Stimulated activated CD8-positive, alpha-beta memory T cell treated with anti-CD3 and anti-CD28 coated beads, Interleukin-4, amount 100 ng/mL, for 48 hours (primary cell): ENCODE results near the gene PLA2G4B.
A peak's percentile ranks its signal among the peaks of the same experiment; 100 is the strongest.

Experiments
- DNase-seq: peaks from one replicate; pipeline ENCODE4 v3.0.0-alpha.2; 2020

Gene PLA2G4B

GRCh38 chr15:41827880-41828806 is 10.5 kb upstream of the PLA2G4B start, which contains the start of gene JMJD7:
TSS of gene JMJD7 (plus strand) at chr15:41828092. CDS start at chr15:41828125, 33 bp downstream.
- DNase-seq, result peak; percentile 99

DNA sequence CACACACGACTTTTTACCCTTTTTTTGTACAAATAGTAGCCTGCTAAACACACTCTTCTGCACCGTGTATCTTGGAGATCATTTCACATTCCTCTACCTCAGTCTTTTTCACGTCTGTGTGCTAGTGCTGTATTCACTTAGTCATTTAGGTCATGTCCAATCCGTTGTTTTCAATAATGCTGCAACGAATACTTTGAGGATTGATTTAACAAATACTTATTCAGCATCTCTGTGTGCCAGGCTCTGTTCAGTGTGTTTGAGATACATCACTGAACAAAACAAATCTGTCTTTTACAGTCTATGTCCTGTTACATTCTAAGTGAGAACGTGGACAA is 9.9 kb upstream of the PLA2G4B start:
- DNase-seq, result no peak

- DNase-seq, result no peak
Measured at GRCh38 chr15:41829959-41830646, 8.5 kb upstream of the PLA2G4B start.

GRCh38 chr15:41831291-41831690 is 7.4 kb upstream of the PLA2G4B start:
- DNase-seq, result peak; percentile 51

DNA sequence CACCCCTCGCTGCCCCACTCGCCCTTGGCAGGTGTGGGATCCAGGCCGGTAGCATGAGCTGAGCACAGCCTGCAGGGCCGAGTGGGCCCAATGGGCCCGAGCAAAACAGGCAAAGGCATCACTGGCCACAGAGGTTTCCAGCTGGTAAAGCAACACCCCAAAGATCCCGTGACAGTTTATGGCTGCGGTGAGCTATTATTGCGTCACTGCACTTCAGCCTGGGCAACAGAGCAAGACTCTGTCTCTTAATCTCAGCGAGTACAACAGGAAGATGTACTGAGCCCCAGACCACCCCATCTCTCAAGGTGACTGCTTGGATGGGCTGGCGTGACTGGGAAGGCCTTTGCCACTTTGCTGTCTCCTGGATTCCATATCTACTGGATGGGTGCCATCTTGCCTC is 6.4 kb upstream of the PLA2G4B start:
- no peak for DNase-seq

DNA sequence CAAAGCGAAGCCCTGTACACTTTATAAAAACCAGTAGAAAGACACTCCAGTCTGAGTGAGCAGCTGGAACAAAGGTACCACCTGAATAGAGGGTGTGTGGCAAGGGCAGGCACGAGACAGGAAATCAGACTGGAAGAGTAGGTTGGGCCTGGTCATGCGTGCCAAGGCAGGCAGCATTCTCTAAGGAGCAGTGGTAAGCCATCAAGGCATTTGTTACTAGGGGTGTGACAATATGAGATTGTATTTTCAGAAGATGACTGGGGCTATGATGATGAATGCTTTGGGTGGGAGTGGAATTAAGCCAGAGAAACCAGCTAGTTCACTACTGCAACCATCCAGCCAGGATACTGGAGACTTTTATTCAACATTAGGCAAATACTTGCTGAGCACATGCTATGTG is 5.8 kb upstream of the PLA2G4B start:
- DNase-seq, result no peak

GRCh38 chr15:41834096-41834495 is 4.6 kb upstream of the PLA2G4B start:
- DNase-seq, result no peak

DNA sequence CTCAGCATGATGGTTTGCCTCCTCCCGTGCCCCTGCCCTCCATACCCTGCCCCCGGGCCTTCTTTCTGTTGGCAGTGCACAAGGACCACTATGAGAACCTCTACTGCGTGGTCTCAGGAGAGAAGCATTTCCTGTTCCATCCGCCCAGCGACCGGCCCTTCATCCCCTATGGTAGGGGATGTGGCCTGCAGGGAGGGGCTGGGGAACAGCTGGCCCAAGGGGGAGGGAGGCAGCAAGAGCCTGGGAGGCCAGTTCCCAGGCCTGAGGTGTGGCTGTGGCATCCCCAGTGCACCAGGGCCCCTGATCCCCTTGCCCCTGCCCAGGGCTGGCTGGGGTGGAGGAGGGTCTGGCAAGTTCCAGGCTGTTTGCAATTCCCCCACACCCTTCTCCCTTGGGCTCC is 2.6 kb upstream of the PLA2G4B start:
- DNase-seq, result no peak

GRCh38 chr15:41836713-41837454 is 1.8 kb upstream of the PLA2G4B start:
- DNase-seq, result no peak

- no peak for DNase-seq
Measured at GRCh38 chr15:41839781-41840491, 1.3 kb downstream of the PLA2G4B start.

DNA sequence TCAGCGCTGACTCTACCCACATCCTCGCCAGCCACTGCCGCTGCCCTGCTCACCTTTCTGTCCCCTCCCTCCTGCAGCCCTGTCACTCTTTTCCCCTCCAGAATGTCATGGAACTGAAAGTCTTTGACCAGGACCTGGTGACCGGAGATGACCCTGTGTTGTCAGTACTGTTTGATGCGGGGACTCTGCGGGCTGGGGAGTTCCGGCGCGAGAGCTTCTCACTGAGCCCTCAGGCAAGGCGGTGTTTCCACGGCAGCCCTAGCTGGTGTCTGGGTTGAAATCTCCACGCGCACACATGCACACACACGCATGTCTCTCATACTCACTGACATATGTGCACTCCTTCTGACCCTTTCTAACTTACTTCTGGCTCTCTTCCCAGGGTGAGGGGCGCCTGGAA is 2.0 kb downstream of the PLA2G4B start:
- DNase-seq, result no peak

- no peak for DNase-seq
Measured at GRCh38 chr15:41841131-41841530, 2.5 kb downstream of the PLA2G4B start.

GRCh38 chr15:41842229-41842628 is 3.6 kb downstream of the PLA2G4B start:
- no peak for DNase-seq

- no peak for DNase-seq
Measured at GRCh38 chr15:41843571-41843970, 4.9 kb downstream of the PLA2G4B start.

GRCh38 chr15:41844814-41845213 is 6.2 kb downstream of the PLA2G4B start:
- DNase-seq, result no peak

- no peak for DNase-seq
Measured at GRCh38 chr15:41847206-41847605, 8.6 kb downstream of the PLA2G4B start.

DNA sequence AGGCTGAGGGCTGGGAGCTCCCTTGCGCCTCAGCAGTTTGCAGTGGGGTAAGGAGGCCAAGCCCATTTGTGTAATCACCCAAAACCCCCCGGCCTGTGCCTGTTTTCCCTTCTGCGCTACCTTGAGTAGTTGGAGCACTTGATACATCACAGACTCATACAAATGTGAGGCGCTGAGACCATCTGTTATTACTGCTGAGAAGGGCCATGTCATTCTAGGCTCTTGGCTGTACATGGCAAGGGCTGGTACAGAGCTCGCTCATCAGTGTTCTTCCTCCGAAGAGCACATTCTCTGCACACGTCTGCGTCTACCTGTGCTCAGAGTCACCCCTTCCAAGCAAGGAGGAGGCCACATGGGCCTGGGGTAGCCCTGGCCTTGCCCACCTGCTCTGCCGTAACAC is 9.3 kb downstream of the PLA2G4B start:
- DNase-seq, result no peak

DNA sequence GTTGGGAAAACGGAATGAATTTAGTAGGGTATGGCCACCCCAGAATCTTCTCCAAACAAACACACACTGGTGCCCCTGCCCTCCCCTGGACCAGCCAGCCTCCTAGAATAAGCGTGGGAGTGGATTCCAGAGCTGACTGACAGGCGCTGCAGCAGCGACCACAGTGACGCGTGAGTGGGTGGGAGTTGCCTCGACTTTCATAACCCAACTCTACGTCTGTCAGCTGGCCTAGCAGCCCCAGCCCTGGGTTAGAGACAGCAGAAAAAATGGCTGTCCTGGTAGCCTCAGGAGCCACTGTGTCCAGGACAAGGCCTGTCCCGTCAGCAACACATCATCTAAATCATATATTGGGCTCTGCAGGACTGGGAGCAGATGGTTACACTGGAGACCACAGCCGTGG is 10.0 kb downstream of the PLA2G4B start:
- DNase-seq, result peak; percentile 81

- DNase-seq, result no peak
Measured at GRCh38 chr15:41849204-41849603, 10.6 kb downstream of the PLA2G4B start.

DNA sequence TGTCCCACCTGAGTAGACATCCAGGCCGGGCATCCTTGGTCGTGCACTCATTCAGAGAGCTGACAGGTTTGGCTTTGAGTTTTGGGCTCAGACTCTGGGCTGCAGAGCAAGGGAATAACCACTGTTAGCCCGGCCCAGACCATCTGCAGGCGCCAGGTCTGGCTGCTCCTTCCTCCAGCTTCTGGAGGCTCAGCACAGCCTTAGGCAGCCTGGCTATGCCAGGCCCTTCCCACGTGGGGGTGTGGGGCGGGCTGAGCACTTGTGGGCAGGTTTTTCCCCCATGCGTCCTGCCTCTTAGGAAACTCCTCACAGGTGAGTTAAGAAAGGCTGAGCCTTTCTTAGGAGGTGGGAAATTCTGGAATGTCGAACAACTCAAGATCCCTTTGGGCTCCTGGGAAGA is 11.2 kb downstream of the PLA2G4B start:
- DNase-seq, result no peak

GRCh38 chr15:41850482-41851166 is 12.0 kb downstream of the PLA2G4B start:
- DNase-seq, result no peak

DNA sequence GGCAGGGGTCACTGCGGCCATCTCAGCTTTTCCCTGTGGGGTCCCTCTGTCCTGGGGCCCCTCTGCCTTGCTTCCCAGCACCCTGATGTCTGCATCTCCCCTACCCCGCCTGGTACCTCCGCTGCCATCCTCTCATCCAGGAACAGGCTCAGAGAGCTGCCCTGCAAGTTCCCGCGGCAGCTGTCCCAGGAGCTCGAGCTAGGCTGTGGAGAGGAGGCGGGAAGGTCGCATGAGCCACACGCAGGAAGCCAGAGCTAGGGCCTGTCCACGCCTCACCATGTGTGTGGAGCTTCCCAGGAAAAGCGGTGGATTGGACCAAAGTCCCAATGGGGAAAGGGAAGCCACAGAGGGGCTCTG is 12.5 kb downstream of the PLA2G4B start:
- no peak for DNase-seq
